Measurements from ENCODE around the gene COMMD7. TPM values are rescaled to one million over a fixed set of nuclear protein-coding genes. Genes with fewer than 3 reads are reported as not detected.

Gene COMMD7
- total and polyA plus RNA-seq, 9 of the 15 experiments (the other 6 are each of a cell fraction or from before 2014, with no cell fraction given) = 11.9 to 69.1 (median 34.7) TPM

DNA sequence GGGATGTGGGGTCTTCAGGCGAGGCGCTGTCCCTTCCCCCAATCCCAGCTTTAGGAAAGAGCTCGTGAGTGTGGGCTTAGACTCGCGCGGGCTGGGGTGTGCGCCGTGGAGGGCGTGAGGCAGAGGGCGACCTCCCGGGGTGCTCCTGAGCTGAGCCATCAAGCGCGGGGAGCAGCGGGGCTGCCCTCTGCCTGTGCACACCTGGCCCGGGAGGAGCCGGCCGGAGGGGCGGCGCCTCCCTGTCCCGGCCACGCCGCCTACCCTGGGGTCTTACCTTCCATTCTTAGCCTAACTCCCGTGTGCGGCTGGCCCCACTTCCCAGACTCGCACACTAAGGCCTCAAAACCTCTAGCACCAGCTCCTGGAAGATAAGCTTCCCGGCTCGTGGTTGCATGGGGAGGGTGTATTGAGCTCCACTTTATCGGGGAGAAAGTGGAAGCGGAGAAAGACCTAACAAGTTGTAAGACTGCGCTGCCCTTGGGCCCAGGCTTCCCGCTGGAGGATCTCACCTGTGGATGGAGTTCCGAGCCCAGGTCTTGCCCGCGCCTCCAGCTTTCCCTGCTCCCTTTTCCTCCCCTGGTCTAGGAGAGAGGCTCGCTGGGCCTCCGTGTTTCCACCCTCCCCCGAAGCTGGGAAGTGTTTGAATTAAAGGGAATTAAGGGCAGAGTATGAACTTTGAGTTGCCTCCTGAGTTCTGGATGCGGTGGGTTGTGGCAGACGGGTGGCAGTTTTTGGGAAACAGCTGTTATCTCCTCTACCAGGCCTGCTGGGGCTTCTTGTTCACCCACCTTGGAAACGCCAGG, 20.1 kb upstream of the COMMD7 start (continued):
- TF ChIP-seq, protein P1, sequence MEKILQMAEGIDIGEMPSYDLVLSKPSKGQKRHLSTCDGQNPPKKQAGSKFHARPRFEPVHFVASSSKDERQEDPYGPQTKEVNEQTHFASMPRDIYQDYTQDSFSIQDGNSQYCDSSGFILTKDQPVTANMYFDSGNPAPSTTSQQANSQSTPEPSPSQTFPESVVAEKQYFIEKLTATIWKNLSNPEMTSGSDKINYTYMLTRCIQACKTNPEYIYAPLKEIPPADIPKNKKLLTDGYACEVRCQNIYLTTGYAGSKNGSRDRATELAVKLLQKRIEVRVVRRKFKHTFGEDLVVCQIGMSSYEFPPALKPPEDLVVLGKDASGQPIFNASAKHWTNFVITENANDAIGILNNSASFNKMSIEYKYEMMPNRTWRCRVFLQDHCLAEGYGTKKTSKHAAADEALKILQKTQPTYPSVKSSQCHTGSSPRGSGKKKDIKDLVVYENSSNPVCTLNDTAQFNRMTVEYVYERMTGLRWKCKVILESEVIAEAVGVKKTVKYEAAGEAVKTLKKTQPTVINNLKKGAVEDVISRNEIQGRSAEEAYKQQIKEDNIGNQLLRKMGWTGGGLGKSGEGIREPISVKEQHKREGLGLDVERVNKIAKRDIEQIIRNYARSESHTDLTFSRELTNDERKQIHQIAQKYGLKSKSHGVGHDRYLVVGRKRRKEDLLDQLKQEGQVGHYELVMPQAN (IDR thresholded peaks at IDR 0.05; ENCODE audit: borderline replicate concordance) = 0 out of 2 replicates have a peak, but pooled peaks have one; percentile 5
- TF ChIP-seq ZNF717 (CRISPR knock-in tag; IDR thresholded peaks at IDR 0.05) (no peak), PML (IDR thresholded peaks at IDR 0.05; ENCODE audit: low read length) (0 out of 2 replicates have a peak, but pooled peaks have one; percentile 6), MTA3 (IDR thresholded peaks at IDR 0.05; ENCODE audit: borderline replicate concordance) (peak; percentile 54; the same call in 1 of the 2 replicates), BCOR (IDR thresholded peaks at IDR 0.05) (peak; percentile 89), NUFIP1 (IDR thresholded peaks at IDR 0.05; ENCODE audit: partially characterized antibody) (peak; percentile 16), ZBTB9 (CRISPR knock-in tag; IDR thresholded peaks at IDR 0.05) (0 out of 2 replicates have a peak, but pooled peaks have one; percentile 22), UBTF (IDR thresholded peaks at IDR 0.05; ENCODE audit: borderline replicate concordance in 1 of 2, low read depth in 2 of 2, low read length in 2 of 2) (peak; percentile 69 to 75; a peak in 2 of 4 replicates), CTCF (IDR thresholded peaks at IDR 0.05 in 2 of 3, conservative IDR thresholded peaks at IDR 0.05 in 1 of 3; ENCODE audit: insufficient read depth in 2 of 3, low read depth in 1 of 3, low read length in 3 of 3) (peak in 1 of 3 experiments; percentile 16; a peak in 1 of 6 replicates), ZFX (CRISPR knock-in tag; IDR thresholded peaks at IDR 0.05) (peak; percentile 59)
- TF ChIP-seq, protein P2, sequence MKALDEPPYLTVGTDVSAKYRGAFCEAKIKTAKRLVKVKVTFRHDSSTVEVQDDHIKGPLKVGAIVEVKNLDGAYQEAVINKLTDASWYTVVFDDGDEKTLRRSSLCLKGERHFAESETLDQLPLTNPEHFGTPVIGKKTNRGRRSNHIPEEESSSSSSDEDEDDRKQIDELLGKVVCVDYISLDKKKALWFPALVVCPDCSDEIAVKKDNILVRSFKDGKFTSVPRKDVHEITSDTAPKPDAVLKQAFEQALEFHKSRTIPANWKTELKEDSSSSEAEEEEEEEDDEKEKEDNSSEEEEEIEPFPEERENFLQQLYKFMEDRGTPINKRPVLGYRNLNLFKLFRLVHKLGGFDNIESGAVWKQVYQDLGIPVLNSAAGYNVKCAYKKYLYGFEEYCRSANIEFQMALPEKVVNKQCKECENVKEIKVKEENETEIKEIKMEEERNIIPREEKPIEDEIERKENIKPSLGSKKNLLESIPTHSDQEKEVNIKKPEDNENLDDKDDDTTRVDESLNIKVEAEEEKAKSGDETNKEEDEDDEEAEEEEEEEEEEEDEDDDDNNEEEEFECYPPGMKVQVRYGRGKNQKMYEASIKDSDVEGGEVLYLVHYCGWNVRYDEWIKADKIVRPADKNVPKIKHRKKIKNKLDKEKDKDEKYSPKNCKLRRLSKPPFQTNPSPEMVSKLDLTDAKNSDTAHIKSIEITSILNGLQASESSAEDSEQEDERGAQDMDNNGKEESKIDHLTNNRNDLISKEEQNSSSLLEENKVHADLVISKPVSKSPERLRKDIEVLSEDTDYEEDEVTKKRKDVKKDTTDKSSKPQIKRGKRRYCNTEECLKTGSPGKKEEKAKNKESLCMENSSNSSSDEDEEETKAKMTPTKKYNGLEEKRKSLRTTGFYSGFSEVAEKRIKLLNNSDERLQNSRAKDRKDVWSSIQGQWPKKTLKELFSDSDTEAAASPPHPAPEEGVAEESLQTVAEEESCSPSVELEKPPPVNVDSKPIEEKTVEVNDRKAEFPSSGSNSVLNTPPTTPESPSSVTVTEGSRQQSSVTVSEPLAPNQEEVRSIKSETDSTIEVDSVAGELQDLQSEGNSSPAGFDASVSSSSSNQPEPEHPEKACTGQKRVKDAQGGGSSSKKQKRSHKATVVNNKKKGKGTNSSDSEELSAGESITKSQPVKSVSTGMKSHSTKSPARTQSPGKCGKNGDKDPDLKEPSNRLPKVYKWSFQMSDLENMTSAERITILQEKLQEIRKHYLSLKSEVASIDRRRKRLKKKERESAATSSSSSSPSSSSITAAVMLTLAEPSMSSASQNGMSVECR (CRISPR knock-in tag; IDR thresholded peaks at IDR 0.05) = 0 out of 2 replicates have a peak, but pooled peaks have one; percentile 21
